PC-3 (cell line): ENCODE results near the gene GAREM2.

Source experiments
- CTCF ChIP-seq: fragments of 300-600 bp; sonication (generic); conservative IDR thresholded peaks from 2 replicates; pipeline ENCODE4 v1.5.1; 2017; ENCODE audit warnings: antibody characterized with exemption, low read depth, mild to moderate bottlenecking, low read length
- EZH2 ChIP-seq: fragments of 300-600 bp; sonication (generic); IDR thresholded peaks from one replicate; pipeline ENCODE4 v1.6.1; 2017; ENCODE audit warnings: antibody characterized with exemption, mild to moderate bottlenecking, low read length; ENCODE audit not compliant: unreplicated experiment
- EZH2phosphoT487 ChIP-seq: fragments of 300-600 bp; sonication (generic); IDR thresholded peaks from 2 replicates; pipeline ENCODE4 v1.6.1; 2018; ENCODE audit warnings: mild to moderate bottlenecking, antibody characterized with exemption, low read length, borderline replicate concordance

GRCh38 chr2:26164231-26164630, 8.7 kb upstream of the GAREM2 start:
- TF ChIP-seq CTCF (no peak), EZH2 (no peak), EZH2phosphoT487 (no peak)
